GM21786 (cell line): ENCODE measurements around the gene IQGAP2.
"Not testable (repeated sequence)": the region's sequence is repeated elsewhere in the genome, so short reads cannot be mapped to it uniquely, and the experiment has no call there.

ENCODE experiments used
- ATAC-seq: cut with Tn5 transposase; IDR thresholded peaks from one replicate; pipeline ENCODE4 v1.9.1; 2021; ENCODE audit not compliant: unreplicated experiment

The IQGAP2 gene

DNA sequence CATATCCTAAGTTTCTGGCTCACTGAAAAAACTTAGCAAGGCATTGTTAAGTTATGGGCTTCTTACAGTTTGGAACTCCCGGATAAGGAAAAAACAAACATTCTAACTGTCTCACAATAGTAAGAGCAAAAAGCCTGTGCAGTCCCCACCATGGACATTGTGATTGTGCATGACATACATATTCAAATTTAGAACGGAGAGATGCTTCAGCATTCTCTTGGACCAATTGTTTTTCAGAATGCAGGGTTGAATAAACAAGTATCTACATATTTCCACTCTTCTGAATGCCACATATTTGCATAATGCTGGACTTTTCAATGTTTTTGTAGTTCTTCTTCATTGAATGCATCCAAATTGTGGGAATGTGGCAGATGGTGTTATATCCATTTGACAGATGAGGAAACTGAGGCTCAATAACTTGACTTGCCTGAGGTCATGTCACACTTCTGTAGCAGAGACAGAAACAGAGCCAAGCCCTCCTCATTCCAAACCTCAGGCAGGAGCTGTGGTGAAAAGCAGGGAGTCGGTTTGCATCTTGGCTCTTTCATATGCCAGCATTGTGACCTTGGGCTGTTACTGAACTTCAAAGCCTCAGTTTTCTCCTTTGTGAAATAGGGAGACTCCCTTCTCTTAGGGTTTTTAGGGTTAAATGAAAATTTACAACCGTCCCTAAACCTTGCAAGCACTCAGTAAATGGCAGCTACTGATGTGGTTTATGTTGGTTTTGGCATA is 95.1 kb downstream of the IQGAP2 start:
- ATAC-seq = no peak

- no peak for ATAC-seq
Observed at GRCh38 chr5:76499507-76500161, 96.5 kb downstream of the IQGAP2 start.

- ATAC-seq = no peak
Observed at GRCh38 chr5:76500633-76501393, 97.7 kb downstream of the IQGAP2 start.

DNA sequence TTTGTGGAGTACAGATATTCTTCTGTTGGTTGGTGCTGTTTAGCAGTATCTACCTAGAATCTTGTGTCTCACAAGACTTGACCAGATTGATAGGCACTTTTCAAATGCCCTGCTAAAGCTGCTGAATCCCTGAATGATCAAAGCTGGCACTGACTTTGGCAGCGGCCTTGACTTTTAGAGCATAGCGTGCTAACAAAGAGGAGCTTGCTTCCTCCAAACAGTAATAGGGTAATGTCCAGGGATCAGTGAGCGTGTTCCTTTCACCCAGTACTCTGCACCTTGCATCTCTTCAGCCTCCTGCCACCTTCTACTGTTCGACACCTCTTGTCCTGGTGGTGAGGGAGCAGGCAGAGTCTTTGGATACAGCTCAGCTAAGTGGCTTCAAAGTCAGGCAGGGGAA is 100.8 kb downstream of the IQGAP2 start:
- no peak for ATAC-seq

- no peak for ATAC-seq
Observed at GRCh38 chr5:76504901-76505564, 101.9 kb downstream of the IQGAP2 start.

DNA sequence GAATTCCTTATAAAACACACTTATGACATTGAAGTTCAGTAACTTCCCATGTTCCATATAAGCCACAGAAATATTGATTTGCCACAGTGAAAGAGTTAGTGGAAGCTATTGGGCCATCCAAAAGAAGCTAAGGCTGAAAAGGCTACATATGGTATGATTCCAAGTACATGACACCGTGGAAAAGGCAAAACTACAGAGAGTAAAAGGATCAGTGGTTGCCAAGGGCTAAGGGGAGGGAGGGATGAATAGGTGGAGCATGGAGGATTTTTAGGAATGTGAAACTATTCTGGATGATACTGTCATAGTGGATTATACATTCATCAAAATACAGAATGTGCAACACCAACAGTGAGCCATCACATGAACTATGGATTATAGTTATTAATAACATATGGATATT is 110.4 kb downstream of the IQGAP2 start:
- ATAC-seq = no peak

- ATAC-seq = no peak
Observed at GRCh38 chr5:76514292-76514691, 111.2 kb downstream of the IQGAP2 start.

DNA sequence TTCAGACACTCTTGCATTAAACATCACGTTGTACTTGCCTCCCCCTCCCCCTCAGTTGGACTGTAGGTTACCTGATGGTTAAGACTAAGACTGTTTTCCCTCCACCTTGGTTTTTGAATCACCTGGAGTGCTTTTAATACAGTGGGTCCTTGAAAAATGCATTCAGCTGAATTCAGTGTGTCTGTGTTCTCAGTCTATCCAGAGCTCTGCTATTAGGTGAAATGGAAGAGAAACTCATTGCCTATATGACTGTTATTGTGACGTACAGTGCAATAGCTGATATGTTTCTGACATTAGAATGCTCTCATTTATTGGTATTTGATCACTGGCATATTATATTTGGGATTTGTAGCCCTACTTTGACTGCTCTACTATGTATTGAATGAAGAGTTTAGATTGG is 111.6 kb downstream of the IQGAP2 start:
- ATAC-seq = no peak

- ATAC-seq = no peak
Observed at GRCh38 chr5:76517334-76517733, 114.2 kb downstream of the IQGAP2 start.

DNA sequence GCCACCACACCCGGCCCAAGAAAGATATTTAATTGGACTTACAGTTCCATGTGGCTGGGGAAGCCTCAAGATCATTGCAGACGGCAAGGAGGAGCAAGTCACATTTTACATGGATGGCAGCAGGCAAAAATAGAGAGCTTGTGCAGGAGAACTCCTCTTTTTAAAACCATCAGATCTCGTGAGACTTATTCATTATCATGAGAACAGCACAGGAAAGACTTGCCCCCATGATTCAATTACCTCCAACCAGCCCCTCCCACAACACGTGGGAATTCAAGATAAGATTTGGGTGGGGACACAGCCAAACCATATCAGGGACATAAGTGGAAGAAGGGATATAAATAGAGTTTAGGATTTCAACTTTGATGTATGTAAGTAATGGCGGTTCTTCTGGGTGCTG is 115.2 kb downstream of the IQGAP2 start:
- not testable (repeated sequence) for ATAC-seq

DNA sequence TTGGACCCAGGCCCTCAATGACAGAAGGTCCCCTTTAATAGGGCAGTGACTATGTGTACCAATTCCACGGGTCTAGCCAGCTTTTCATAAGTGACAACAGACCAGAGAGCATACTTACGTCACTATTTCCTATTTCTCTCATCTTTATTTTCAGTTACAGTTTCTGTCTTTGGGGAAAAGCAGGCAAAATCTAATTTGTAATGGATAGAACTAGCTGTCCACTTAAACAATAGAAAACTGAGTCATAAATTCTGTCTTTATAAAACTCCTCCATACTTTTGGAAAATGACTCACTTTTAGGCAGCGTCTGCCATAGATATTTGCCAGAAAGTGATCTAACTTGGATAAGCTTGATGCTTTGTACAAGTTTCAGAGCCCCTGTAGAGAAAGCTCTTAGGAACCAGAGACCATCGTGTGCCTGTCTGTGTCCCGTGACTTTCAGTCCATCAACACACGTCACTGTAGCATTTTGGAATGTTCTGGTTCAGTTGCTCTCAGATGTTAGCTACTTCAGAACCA is 118.2 kb downstream of the IQGAP2 start:
- ATAC-seq = peak; percentile 72

- no peak for ATAC-seq
Observed at GRCh38 chr5:76522103-76522935, 119.2 kb downstream of the IQGAP2 start.

DNA sequence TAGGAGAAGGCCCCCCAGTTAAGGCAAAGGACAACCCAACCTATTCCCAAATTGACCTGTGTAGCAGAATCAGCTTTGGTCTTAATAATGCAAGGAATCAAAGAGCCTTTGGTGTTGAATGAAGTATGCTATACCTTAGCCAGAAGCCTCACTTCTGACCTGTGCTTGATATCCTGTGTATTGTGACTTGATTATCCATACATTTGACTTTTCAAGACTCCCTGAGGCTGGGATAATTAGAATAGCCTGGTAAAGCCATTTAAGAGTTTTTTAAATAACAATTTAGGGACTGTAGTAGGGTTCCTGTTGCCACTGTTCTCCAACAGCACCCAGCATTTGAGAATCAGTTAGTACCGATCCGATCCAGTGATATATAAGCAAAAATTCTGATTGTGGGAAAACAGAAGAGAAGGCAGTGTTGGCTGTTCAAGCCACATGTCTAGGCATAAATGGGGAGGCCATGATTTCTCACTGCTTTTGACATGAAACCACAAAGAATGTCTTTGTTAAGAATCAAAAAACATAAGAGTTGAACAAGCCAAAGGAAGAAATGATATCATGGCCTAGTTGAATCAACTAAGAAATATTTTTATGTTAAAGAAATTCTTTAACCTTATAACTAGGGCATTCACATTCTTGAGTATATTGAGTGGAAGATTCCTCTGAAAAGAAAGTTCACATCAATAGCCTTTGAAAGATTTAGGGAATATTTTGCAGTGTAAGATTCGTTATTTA is 121.2 kb downstream of the IQGAP2 start:
- ATAC-seq = no peak

DNA sequence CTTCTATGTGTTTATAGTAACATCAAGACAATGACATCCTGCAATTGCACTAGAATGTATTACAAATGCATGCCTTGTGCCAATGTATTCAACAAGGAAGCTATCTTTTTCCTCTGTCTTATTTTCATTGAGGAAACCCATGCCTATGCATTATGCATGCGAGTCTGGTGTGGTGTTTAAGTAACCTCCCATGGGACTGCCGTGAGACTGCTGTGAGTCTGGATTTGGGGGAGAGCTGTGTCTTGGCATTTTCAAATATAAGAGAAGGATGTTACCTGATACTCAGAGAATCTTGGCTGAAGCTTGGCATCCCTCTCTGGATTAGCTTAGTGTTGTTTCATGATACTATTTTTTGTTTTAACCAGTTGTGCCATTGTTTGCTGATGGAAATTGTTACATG is 121.8 kb downstream of the IQGAP2 start:
- ATAC-seq = no peak

GRCh38 chr5:76525956-76526355 is 122.9 kb downstream of the IQGAP2 start:
- ATAC-seq = no peak

DNA sequence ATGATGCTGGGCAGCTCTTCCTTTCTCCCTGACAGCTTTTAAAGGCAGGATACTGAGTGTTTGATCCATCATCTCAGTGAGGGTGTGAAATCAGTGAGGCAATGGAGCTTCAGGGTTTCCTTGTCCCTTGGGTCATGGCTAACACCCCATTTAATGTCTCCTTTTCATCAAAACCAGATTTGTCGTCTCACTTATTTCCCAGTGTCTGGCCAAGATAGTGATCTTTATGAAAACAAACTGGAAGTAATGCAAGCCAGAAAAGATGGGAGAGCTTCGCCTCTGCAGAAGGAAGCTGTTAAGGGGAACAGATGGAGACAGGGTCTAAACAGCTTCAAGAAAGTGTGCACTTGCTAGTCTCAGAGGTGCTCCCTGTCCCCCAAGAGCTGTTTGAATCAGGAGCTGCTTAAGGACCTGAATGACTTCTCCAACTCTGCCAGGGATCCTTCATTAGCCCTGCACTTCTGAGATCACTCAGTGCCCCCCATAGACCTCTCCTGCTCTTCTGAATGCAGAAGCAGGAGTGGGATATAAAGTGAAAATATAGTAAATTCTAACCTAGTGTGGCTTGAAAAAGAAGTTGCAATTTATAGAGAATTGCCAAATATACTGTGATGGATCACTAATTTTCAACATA is 124.0 kb downstream of the IQGAP2 start:
- no peak for ATAC-seq

DNA sequence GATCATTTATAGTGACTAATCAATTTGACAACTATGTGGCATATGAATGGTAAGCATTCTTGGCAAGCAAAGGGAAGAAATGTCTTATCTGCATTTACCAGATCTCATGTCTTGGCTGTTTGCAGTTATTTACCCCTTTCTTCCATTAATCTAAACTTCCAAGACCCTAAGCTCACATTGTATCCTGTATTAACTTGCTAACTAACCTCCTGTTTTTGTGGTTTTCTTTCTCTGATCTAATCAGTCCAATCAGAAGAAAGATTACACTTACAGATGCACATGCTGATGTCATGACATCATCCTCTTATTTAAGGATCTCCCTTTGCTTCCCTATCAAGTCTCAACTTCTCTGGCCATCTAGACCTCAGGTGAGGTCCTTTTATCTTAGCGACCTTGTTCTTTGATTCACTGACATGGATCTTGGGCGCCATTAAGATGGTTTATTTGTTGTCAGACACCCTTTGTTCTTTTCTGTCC is 124.6 kb downstream of the IQGAP2 start:
- ATAC-seq = no peak

DNA sequence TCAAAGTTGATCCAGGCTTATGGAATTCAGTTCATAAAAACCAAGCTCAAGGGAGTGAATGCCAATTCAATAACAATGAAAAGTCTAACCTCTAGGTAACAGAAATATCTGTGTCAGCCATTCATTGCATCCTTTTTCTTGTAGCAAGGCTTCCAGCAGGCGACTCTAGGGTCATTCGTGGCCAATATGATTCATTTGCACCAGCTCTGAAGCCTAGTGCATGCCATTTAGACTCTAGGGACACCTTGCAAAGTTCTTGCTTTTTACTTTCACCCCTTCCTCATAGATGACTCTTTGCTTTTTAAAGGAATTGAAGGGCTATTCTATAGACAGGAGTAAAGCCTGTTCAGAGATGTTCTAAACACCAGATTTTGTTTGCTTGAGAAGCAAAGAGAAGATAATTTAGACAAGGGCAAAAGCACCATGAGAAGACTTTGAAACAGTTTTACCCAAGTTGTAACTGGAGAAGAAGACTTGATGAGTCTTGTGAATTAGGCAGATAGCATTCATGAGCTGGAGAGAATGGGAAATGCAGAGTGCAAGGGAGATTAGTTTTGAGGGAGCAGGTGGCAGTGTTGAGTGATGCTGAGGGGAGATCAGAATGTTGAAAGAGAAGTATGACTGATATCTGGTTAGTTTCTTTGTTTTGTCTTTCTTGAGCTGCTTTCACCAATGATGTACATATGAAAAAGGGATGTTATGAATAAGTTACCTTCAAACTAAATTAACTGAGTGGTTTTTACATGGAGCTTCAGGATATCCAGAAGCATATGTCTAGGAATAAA is 125.7 kb downstream of the IQGAP2 start:
- ATAC-seq = no peak
